ENCODE results near the gene CNST. TPM values are rescaled to one million over a fixed set of nuclear protein-coding genes. Genes with fewer than 3 reads are reported as not detected.

Gene CNST
- total and polyA plus RNA-seq, 2 donors from 2014 or later: 5.6 to 24.1 TPM

DNA sequence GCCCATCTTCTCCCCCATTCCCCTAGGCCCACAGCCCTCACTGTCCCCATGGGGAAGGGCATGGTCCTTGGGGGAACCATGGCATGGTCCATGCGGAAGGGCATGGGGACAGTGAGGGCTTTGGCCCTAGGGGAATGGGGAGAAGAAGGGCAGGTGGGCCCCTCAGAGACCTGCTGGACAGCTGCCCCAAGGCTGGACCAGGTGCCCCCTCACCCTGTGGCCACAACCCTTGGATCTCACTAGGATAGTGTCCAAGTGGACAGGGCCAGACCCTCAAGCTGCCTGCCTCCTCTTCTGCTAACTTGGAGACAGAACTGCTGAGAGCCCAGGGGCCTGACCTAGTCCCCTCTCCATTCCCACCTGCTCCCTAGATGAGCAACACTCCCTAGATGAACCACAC is 46.7 kb upstream of the CNST start:
- H3K9me3 ChIP-seq (ENCODE audit: control insufficient read depth in 2 of 3, insufficient read depth in 1 of 3, low read length in 3 of 3): peaks cover 0 to 19% (median 5%) of the 10 kb centered on the region in 3 donors
- intact Hi-C loops (cut with DNase I): no loop called here
- TF ChIP-seq, protein P1, sequence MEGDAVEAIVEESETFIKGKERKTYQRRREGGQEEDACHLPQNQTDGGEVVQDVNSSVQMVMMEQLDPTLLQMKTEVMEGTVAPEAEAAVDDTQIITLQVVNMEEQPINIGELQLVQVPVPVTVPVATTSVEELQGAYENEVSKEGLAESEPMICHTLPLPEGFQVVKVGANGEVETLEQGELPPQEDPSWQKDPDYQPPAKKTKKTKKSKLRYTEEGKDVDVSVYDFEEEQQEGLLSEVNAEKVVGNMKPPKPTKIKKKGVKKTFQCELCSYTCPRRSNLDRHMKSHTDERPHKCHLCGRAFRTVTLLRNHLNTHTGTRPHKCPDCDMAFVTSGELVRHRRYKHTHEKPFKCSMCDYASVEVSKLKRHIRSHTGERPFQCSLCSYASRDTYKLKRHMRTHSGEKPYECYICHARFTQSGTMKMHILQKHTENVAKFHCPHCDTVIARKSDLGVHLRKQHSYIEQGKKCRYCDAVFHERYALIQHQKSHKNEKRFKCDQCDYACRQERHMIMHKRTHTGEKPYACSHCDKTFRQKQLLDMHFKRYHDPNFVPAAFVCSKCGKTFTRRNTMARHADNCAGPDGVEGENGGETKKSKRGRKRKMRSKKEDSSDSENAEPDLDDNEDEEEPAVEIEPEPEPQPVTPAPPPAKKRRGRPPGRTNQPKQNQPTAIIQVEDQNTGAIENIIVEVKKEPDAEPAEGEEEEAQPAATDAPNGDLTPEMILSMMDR (IDR thresholded peaks at IDR 0.05; ENCODE audit: borderline replicate concordance, extremely low read depth, insufficient read depth): no peak
- no peaks in the 10 kb centered on the region for H3K36me3 ChIP-seq (ENCODE audit: control insufficient read depth in 2 of 3, insufficient read depth in 3 of 3, low read length in 3 of 3)
- DNase-seq (no peak), FAIRE-seq (no peak)
- no peak overlapping the region for H3K4me3 ChIP-seq (ENCODE audit: low read length in 3 of 3)
- H3K4me1 ChIP-seq (ENCODE audit: control insufficient read depth in 2 of 3, insufficient read depth in 2 of 3, low read depth in 1 of 3, low read length in 3 of 3): no peaks in the 10 kb centered on the region
- no peak overlapping the region for H3K9ac ChIP-seq (ENCODE audit: low read length in 3 of 3)
- no peaks in the 10 kb centered on the region for H3K27me3 ChIP-seq (ENCODE audit: control insufficient read depth, insufficient read depth, low read length)
- no peak overlapping the region for H3K27ac ChIP-seq (ENCODE audit: low read depth in 2 of 2, low read length in 2 of 2)

DNA sequence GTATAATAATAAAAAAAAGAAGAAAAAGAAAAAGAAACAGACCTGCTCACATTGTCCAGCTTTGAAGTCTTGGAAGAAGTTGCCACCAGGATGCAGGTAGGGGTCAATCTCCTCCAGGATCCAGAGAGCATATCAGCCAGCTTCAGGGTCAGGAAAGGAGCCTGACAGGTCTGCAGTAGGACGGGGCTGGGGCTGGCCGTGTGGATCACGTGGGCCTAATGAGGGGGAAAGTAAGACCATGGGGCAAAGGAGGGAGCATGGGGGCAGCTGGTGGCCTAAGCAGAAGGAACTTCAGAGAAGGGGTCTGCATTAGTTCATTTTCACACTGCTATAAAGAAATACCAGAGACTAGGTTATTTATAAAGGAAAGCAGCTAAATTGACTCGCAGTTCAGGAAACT is 39.9 kb upstream of the CNST start:
- H3K27me3 ChIP-seq (ENCODE audit: control insufficient read depth, insufficient read depth, low read length): no peaks in the 10 kb centered on the region
- DNase-seq: no peak
- no peaks in the 10 kb centered on the region for H3K4me1 ChIP-seq (ENCODE audit: control insufficient read depth in 2 of 3, insufficient read depth in 2 of 3, low read depth in 1 of 3, low read length in 3 of 3)
- no peak overlapping the region for H3K27ac ChIP-seq (ENCODE audit: low read depth in 2 of 2, low read length in 2 of 2)
- no peaks in the 10 kb centered on the region for H3K36me3 ChIP-seq (ENCODE audit: control insufficient read depth in 2 of 3, insufficient read depth in 3 of 3, low read length in 3 of 3)
- no peak overlapping the region for H3K4me3 ChIP-seq (ENCODE audit: low read length in 3 of 3)
- intact Hi-C loops (cut with DNase I): no loop called here
- TF ChIP-seq, protein P1 (IDR thresholded peaks at IDR 0.05; ENCODE audit: borderline replicate concordance, extremely low read depth, insufficient read depth): no peak
- H3K9ac ChIP-seq (ENCODE audit: low read length in 3 of 3): no peak overlapping the region
- H3K9me3 ChIP-seq (ENCODE audit: control insufficient read depth in 2 of 3, insufficient read depth in 1 of 3, low read length in 3 of 3): peaks cover 0 to 9% (median 0%) of the 10 kb centered on the region in 3 donors
- FAIRE-seq: no peak

- Histone ChIP-seq H3K27ac (ENCODE audit: low read depth in 2 of 2, low read length in 2 of 2) (no peak overlapping the region), H3K4me1 (ENCODE audit: control insufficient read depth in 2 of 3, insufficient read depth in 2 of 3, low read depth in 1 of 3, low read length in 3 of 3) (no peaks in the 10 kb centered on the region), H3K36me3 (ENCODE audit: control insufficient read depth in 2 of 3, insufficient read depth in 3 of 3, low read length in 3 of 3) (no peaks in the 10 kb centered on the region), H3K27me3 (ENCODE audit: control insufficient read depth, insufficient read depth, low read length) (no peaks in the 10 kb centered on the region), H3K9ac (ENCODE audit: low read length in 3 of 3) (no peak overlapping the region), H3K9me3 (ENCODE audit: control insufficient read depth in 2 of 3, insufficient read depth in 1 of 3, low read length in 3 of 3) (peaks cover 0 to 9% (median 0%) of the 10 kb centered on the region in 3 donors), H3K4me3 (ENCODE audit: low read length in 3 of 3) (no peak overlapping the region)
- no peak for DNase-seq
- intact Hi-C loops (cut with DNase I): no loop called here
- TF ChIP-seq, protein P1 (IDR thresholded peaks at IDR 0.05; ENCODE audit: borderline replicate concordance, extremely low read depth, insufficient read depth): no peak
- FAIRE-seq: no peak
These were observed 39.3 kb upstream of the CNST start for GRCh38 chr1:246526915-246527314.

Measured in kidney (tissue), 14 donors.